Body of pancreas (tissue), 4 donors: ENCODE results near the gene PKMYT1.

ENCODE experiments used
- POLR2A ChIP-seq, 3 donors: fragments of 450-650 bp; IDR thresholded peaks; one replicate each; pipeline ENCODE4 v1.6.1; 2016; ENCODE audit warnings: antibody characterized with exemption in 3 of 3, mild to moderate bottlenecking in 2 of 3
- TF ChIP-seq, protein P1 (sequence below), 7 experiments: fragments of 450-650 bp in 4 of 7; fragments of 200-600 bp in 3 of 7; sonication (generic) in 3 of 7; IDR thresholded peaks; one replicate each; pipeline ENCODE4 v1.5.1; 2016 to 2019; ENCODE audit warnings: antibody characterized with exemption in 7 of 7

- TF ChIP-seq, protein P1, sequence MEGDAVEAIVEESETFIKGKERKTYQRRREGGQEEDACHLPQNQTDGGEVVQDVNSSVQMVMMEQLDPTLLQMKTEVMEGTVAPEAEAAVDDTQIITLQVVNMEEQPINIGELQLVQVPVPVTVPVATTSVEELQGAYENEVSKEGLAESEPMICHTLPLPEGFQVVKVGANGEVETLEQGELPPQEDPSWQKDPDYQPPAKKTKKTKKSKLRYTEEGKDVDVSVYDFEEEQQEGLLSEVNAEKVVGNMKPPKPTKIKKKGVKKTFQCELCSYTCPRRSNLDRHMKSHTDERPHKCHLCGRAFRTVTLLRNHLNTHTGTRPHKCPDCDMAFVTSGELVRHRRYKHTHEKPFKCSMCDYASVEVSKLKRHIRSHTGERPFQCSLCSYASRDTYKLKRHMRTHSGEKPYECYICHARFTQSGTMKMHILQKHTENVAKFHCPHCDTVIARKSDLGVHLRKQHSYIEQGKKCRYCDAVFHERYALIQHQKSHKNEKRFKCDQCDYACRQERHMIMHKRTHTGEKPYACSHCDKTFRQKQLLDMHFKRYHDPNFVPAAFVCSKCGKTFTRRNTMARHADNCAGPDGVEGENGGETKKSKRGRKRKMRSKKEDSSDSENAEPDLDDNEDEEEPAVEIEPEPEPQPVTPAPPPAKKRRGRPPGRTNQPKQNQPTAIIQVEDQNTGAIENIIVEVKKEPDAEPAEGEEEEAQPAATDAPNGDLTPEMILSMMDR (IDR thresholded peaks at IDR 0.05), result no peak
- no peak for TF ChIP-seq POLR2A (IDR thresholded peaks at IDR 0.05)
Measured at GRCh38 chr16:2976201-2976600, 4.0 kb downstream of the PKMYT1 start.
